Left kidney (tissue), 2 donors: ENCODE measurements around the gene MRPL39. TPM values are rescaled to one million over a fixed set of nuclear protein-coding genes. Genes with fewer than 3 reads are reported as not detected.

Source experiments
- DNase-seq: peaks from one replicate; pipeline ENCODE4 v3.0.0-alpha.2; 2013
- polyA plus RNA-seq: library from polyadenylated mRNA; unstranded; fragments of 120-200 nt; gene quantifications from one replicate; pipeline ENCODE4 v1.2.1, GENCODE V29; 2013; ENCODE audit not compliant: insufficient read length

The MRPL39 gene
- polyA plus RNA-seq, 1 donor: 40.6 TPM

DNA sequence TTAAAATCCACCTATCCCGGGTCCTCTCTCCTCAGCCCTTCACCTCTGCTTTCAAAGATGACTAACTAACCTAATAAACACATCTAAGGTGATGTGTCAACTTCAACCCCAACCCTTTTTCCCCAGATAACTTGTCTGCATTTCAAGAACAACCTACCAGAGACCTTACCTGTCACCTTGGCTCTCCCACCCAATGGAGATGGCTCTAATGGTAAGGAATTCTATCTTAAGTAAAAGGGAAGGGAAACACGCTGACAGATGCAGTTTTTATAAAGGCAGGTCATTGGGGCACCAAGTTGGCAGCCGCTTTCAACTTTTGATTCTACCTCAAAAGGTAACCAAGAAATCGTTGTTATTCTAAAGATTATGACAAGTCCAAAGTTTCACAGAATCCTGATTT is 37.6 kb downstream of the MRPL39 start:
- DNase-seq: no peak

GRCh38 chr21:25569084-25569483 is 38.2 kb downstream of the MRPL39 start:
- DNase-seq: no peak

DNA sequence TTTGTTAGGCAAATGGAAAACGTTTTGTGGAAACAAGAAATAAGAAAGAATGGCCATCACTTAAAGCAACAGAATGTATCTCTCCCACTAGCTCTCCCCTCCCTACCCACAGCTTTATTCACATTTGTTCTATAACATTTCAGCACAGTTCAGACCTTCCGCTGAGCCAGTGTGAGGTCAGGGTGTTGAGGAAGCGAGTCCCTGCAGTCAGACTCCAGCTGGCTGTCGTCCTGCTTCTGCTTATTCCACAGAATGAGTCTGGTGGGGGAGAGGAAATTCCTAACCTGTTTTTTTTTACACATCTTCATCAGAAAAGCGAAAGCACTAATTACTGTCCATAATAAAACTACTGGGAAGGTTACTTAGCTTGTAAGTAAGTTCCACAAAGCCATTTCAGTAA is 39.0 kb downstream of the MRPL39 start:
- DNase-seq: peak; percentile 72

- DNase-seq: no peak
Measured at GRCh38 chr21:25567472-25567871, 39.8 kb downstream of the MRPL39 start.

DNA sequence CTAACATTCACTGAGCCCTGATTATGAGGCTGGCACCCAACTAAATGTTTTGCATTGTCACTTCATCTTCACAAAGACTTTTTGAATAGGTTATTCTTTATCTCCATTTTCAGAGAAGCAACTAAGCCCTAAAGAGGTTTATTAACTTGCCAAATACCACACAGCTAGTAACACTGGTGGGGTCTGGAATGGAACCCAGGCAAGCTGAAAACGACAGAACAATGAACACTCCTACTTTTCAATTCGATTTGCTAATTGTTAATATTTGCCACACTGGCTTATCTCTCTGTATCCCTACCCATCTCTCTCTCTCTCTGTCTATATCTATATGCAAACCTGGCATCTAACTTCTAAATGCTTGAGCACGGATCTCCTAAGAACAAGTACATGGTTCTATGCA is 40.6 kb downstream of the MRPL39 start:
- no peak for DNase-seq

GRCh38 chr21:25565272-25566211 is 41.7 kb downstream of the MRPL39 start:
- DNase-seq: no peak

DNA sequence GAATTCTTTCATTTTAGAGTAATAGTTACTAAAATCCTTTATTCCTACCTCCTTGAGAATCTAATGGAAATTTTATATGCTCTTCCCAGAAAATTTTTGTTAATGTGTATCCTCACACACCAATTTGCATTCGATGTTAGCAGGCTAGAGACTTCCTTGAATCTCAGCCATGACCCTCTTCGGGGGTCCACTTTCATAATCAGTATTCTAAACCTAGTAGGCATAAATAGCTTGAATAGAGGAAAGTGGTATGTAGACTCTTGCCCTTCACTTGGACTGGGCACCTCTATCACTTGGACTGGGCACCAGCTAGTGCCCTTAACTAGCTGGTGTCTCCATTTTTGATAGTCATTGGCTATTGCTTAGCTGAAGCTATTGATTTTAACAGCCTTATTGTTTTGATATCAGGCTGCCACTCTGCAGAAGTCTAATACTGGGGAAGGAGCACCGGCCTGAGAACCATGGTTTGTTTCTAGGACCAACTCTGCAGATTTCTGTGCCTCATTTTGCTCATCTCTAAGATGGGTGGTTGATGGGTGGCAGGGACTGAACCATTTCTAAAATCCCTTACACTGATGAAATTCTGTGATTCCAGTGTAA is 42.8 kb downstream of the MRPL39 start:
- no peak for DNase-seq

DNA sequence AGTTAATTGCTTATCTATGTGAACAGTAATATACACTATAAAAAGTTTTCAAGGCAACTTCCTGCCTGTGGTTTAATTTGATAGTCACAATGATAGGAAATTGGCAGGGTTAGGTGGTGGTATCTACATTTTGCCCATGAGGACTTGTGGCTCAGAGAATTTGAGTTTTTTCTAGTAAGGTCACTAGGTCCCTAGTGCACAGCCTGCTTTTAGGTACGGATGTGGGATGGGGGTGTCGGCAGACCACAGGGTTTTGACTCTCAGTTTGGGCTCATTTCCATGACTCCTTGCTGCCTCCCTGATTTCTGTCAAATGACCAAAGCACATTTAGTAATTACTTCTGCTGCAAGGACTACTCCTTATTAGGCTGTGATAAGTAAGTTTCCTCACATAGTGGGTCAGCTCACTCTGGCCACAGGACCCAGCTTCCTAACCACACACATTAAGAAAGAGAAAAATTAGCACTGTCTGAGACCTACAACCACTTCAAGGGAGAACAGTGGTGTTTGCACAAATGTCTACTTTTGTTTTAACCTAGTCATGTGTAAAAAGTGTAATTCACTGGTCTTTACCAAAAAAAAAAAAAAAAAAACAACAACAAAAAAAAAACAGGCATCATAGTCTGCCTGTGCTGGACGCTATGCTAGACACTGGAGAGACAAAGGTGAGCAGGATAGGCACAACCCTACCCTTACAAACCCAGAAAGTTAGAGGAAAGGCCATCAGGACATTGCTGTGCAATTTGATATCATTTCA is 43.7 kb downstream of the MRPL39 start:
- no peak for DNase-seq

- no peak for DNase-seq
Measured at GRCh38 chr21:25562660-25563059, 44.6 kb downstream of the MRPL39 start.

DNA sequence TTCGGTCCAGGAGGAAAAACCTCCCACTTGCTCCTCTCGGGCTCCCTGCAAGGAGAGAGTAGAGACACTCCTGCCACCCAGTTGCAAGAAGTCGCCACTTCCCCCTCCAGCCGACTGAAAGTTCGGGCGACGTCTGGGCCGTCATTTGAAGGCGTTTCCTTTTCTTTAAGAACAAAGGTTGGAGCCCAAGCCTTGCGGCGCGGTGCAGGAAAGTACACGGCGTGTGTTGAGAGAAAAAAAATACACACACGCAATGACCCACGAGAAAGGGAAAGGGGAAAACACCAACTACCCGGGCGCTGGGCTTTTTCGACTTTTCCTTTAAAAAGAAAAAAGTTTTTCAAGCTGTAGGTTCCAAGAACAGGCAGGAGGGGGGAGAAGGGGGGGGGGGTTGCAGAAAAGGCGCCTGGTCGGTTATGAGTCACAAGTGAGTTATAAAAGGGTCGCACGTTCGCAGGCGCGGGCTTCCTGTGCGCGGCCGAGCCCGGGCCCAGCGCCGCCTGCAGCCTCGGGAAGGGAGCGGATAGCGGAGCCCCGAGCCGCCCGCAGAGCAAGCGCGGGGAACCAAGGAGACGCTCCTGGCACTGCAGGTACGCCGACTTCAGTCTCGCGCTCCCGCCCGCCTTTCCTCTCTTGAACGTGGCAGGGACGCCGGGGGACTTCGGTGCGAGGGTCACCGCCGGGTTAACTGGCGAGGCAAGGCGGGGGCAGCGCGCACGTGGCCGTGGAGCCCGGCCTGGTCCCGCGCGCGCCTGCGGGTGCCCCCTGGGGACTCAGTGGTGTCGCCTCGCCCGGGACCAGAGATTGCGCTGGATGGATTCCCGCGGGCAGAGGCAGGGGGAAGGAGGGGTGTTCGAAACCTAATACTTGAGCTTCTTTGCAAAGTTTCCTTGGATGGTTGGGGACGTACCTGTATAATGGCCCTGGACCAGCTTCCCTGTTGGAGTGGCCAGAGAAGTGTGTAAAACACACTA is 45.3 kb downstream of the MRPL39 start:
- DNase-seq: peak; percentile 57

DNA sequence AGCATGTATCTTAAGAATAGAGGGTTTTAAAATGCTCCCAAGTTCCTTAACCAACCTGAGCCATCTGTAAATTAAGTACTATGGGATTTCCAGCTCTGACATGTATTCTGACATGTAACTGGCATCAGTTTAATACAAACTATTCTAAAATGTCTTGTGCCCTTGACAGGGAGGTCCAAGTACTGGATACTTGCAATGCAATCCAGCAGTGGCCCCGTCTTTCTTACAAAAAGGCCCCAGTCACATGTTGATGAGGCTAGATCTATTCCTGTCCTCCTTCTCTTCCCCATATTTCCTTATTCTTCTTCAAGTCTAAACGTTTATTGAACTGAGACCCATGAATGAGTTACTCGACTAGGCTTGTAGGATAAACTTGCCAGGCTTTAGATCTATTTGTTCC is 46.4 kb downstream of the MRPL39 start:
- DNase-seq: no peak

- DNase-seq: no peak
Measured at GRCh38 chr21:25560271-25560685, 47.0 kb downstream of the MRPL39 start.

DNA sequence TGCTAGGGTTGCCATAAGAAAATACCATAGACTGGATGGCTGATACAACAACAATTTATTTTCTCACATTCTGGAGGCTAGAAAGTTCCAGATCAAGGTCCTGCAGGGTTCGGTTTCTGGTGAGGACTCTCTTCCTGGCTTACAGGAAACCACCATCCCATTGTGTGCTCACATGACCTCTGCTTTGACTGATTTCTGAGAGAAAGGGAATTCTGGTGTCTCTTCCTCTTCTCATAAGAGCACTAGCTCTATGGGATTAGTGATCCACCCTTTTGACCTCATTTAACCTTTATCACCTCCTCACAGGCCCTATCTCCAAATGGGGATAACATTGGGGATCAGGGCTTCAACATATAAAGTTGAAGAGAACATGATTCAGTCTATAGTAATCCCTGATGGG is 47.5 kb downstream of the MRPL39 start:
- no peak for DNase-seq

DNA sequence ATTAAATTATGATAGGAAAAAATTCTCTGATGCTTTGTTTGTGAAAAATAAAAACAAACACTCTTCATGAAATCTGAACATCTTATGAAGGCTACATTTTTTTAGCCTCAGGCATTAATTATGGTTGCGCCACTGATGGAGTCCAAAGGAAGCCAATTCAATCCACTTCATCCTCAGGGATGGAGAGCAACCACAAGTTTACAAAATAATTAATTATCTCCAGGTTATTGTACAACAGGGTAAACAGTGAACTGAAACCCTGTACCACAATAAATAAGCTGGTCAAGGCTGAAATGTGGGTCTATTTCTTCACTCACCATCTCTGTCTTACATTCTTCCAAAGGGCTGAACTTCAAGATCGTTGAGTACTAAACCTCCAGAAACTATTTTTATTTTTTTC is 49.2 kb downstream of the MRPL39 start:
- no peak for DNase-seq

DNA sequence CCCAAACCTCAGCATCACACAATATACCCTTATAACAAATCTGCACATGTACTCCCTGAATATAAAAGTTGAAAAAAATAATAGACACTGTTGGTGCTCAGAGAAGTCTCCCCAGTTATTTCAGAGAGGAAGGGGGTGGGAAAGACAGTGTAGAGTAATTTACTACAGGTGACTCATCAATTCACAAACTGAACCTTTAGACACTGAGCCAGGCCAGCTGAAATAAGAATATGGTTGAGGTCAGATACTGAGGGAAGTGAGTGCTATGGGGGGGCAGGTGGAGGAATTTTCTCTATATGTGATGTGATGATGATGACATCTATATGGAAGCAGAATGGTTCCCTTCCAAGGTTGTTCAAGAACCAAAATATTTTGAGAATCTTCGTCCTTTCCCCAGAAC is 50.1 kb downstream of the MRPL39 start:
- DNase-seq: no peak

DNA sequence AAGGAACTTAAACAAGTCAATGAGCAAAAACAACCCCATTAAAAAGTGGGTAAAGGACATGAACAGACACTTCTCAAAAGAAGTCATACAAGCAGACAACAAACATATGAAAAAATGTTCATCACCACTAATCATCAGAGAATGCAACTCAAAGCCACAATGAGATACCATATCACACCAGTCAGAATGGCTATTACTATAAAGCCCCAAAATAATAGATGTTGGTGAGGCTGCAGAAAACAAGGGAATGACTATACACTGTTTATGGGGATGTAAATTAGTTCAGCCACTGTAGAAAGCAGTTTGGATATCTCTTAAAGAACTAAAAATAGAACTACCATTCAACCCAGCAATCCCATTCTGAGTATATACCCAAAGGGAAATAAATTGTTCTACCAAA is 51.2 kb downstream of the MRPL39 start:
- DNase-seq: no peak

GRCh38 chr21:25555492-25555891 is 51.8 kb downstream of the MRPL39 start:
- DNase-seq: no peak

- DNase-seq: no peak
Measured at GRCh38 chr21:25552856-25553255, 54.4 kb downstream of the MRPL39 start.

GRCh38 chr21:25551569-25551968 is 55.7 kb downstream of the MRPL39 start:
- no peak for DNase-seq

DNA sequence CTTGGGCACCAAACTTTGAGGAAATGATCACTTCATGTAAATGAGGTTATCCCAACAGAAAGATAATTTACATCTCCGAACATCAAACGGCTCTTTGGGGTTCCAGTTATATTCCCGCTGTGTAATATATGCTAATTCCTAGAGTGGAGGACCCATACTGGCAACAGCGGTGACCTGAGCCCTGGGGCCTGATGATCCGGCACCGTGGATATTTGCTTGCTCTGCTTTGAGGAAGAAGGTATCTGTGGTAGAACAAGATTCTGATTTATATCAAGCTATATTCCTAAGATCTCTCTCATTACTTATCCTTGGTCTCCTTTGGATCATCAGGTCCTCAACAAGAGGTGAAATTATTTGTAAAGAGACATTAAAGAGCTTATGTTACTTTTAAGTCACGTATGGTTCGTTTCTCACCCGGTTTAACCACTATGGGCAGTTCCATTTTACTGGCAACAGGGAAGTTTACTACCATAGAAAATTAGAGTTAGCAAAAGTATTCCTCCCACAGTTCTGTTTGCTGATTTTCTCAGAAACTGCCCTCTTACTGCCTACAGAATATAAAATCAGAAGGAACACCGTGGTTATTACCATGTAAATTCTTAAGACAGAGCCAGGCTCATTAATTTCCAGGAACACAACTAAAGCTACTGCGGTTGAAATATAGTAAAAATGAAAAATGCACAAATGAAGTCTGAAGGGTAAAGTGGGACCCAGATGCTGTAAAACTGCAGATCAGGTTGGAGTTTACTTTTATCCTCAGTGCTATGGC is 56.7 kb downstream of the MRPL39 start:
- DNase-seq: no peak

- DNase-seq: no peak
Measured at GRCh38 chr21:25541042-25541441, 66.2 kb downstream of the MRPL39 start.
